Measurements from ENCODE around the gene PRTG.

GRCh38 chr15:55669270-55669669 is 73.7 kb downstream of the PRTG start:
- no peak for TF ChIP-seq CTCF (IDR thresholded peaks at IDR 0.05 in 4 of 5, conservative IDR thresholded peaks at IDR 0.05 in 1 of 5)
- TF ChIP-seq POLR2A (IDR thresholded peaks at IDR 0.05): no peak
